Right lobe of liver (tissue), 4 donors: ENCODE results near the gene LACTBL1.

Experiments
- CTCF ChIP-seq, 4 donors: fragments of 200-600 bp in 3 of 4; fragments of 450-650 bp in 1 of 4; IDR thresholded peaks; one replicate each; pipeline versions ENCODE4 v1.5.1 to v1.8.0; 2016 to 2022; ENCODE audit warnings: antibody characterized with exemption in 4 of 4, mild to moderate bottlenecking in 2 of 4
- POLR2A ChIP-seq: fragments of 450-650 bp; IDR thresholded peaks from one replicate; pipeline ENCODE4 v1.6.1; 2017; ENCODE audit warnings: antibody characterized with exemption, mild to moderate bottlenecking
- donor health status: DM: no; HTN: no; CAD: no.
- donor health status: DM: no; HTN: no; CAD: no.
- donor health status: DM: no; HTN: yes; CAD: no.

DNA sequence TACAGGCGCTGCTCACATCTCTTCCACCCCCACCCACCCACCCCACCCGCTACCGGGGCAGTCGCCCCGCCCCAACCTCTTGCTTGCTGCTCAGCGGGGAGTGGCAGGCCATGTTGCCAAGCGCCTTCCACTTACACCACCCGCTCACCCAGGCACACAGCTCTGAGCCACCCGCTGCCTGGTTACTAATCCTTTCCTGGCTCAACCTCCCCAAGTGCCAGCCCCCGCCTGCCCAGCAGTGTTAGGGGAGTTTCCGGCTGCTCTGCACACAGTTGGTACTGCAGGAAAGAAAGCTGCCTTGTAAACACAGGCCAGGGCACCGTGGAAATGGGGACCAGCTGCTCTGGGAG, 56.2 kb downstream of the LACTBL1 start:
- TF ChIP-seq CTCF (IDR thresholded peaks at IDR 0.05) (no peak), POLR2A (no peak)
